M059J (cell line): ENCODE data around the gene LETM1. TPM values are rescaled to one million over a fixed set of nuclear protein-coding genes. Genes with fewer than 3 reads are reported as not detected.

ENCODE experiments used
- DNase-seq: peaks from one replicate; pipeline ENCODE4 v3.0.0-alpha.2; 2012; ENCODE audit warnings: low read depth
- total RNA-seq: library from RNA; depleted of rRNA; stranded (reverse); fragments of >200 nt; shearing (Covaris generic); gene quantifications from 2 replicates; pipeline ENCODE4 v1.2.3, GENCODE V29; 2014

LETM1 gene
- total RNA-seq, 1 experiment from 2014 or later = 33.0 TPM

GRCh38 chr4:1826531-1827350 is 29.2 kb downstream of the LETM1 start:
- no peak for DNase-seq

- no peak for DNase-seq
Measured at GRCh38 chr4:1825326-1825725, 30.6 kb downstream of the LETM1 start.

- no peak for DNase-seq
Measured at GRCh38 chr4:1824746-1825145, 31.2 kb downstream of the LETM1 start.

GRCh38 chr4:1823545-1823932 is 32.4 kb downstream of the LETM1 start:
- DNase-seq = no peak

- no peak for DNase-seq
Measured at GRCh38 chr4:1822568-1823544, 33.1 kb downstream of the LETM1 start.

- no peak for DNase-seq
Measured at GRCh38 chr4:1821679-1822567, 34.0 kb downstream of the LETM1 start.

GRCh38 chr4:1819816-1820215 is 36.1 kb downstream of the LETM1 start:
- DNase-seq = no peak

- DNase-seq = no peak
Measured at GRCh38 chr4:1819284-1819683, 36.7 kb downstream of the LETM1 start.

GRCh38 chr4:1815997-1816860 is 39.7 kb downstream of the LETM1 start:
- no peak for DNase-seq

GRCh38 chr4:1815096-1815996 is 40.6 kb downstream of the LETM1 start:
- DNase-seq = no peak

- no peak for DNase-seq
Measured at GRCh38 chr4:1814453-1814852, 41.5 kb downstream of the LETM1 start.

- DNase-seq = no peak
Measured at GRCh38 chr4:1813915-1814314, 42.0 kb downstream of the LETM1 start.

GRCh38 chr4:1813231-1813630 is 42.7 kb downstream of the LETM1 start:
- DNase-seq = no peak

- no peak for DNase-seq
Measured at GRCh38 chr4:1812720-1813119, 43.2 kb downstream of the LETM1 start.

- no peak for DNase-seq
Measured at GRCh38 chr4:1810765-1811164, 45.2 kb downstream of the LETM1 start.

- DNase-seq = peak; percentile 63
Measured at GRCh38 chr4:1809754-1810502, 46.0 kb downstream of the LETM1 start.

- no peak for DNase-seq
Measured at GRCh38 chr4:1808851-1809753, 46.9 kb downstream of the LETM1 start.

GRCh38 chr4:1808396-1808795 is 47.6 kb downstream of the LETM1 start:
- DNase-seq = no peak
